ENCODE data around the gene DENND4B. TPM values are rescaled to one million over a fixed set of nuclear protein-coding genes. Genes with fewer than 3 reads are reported as not detected.
A peak's percentile ranks its signal among the peaks of the same experiment; 100 is the strongest.
"Not testable (repeated sequence)": the region's sequence is repeated elsewhere in the genome, so short reads cannot be mapped to it uniquely, and the experiment has no call there.

The DENND4B gene
- total RNA-seq, 4 donors from 2014 or later: 10.2 to 46.5 (median 32.3) TPM

DNA sequence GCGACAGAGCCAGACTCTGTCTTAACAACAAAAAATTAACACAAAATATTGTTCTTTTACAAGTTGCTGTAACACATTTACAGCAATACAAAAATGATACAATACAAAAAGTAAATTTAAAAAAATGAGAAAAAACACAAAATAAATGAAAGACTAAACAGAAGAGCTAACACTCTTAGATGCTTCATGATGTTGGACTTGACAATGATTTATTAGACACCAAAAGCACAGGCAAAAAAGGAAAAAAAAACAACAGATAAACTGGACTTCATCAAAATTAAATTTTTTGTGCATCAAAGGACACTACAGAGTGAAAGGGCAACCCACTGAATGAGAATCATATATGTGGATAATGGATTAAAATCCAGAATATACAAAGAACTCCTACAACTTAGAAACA, 40.1 kb downstream of the DENND4B start:
- 89% methylated on average over 1 of the region's 1 CpG; no CpG with 5 or more reads in 1 of the 2 donors for WGBS, 2 donors (ENCODE audit: low coverage in 1 of 2)
- peaks cover 0 to 31% (median 0%) of the 10 kb centered on the region in 3 donors for H3K4me1 ChIP-seq
- H3K27me3 ChIP-seq: no peaks in the 10 kb centered on the region
- no peak overlapping the region for H3K4me3 ChIP-seq
- H3K36me3 ChIP-seq: peaks cover 0 to 8% of the 10 kb centered on the region in 2 donors
- no peaks in the 10 kb centered on the region for H3K9me3 ChIP-seq
- ATAC-seq: no peak
- H3K27ac ChIP-seq: no peak overlapping the region
- TF ChIP-seq, protein P1, sequence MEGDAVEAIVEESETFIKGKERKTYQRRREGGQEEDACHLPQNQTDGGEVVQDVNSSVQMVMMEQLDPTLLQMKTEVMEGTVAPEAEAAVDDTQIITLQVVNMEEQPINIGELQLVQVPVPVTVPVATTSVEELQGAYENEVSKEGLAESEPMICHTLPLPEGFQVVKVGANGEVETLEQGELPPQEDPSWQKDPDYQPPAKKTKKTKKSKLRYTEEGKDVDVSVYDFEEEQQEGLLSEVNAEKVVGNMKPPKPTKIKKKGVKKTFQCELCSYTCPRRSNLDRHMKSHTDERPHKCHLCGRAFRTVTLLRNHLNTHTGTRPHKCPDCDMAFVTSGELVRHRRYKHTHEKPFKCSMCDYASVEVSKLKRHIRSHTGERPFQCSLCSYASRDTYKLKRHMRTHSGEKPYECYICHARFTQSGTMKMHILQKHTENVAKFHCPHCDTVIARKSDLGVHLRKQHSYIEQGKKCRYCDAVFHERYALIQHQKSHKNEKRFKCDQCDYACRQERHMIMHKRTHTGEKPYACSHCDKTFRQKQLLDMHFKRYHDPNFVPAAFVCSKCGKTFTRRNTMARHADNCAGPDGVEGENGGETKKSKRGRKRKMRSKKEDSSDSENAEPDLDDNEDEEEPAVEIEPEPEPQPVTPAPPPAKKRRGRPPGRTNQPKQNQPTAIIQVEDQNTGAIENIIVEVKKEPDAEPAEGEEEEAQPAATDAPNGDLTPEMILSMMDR (IDR thresholded peaks at IDR 0.05): no peak
- TF ChIP-seq POLR2AphosphoS5 (IDR thresholded peaks at IDR 0.05): no peak
- TF ChIP-seq EP300 (IDR thresholded peaks at IDR 0.05): no peak

DNA sequence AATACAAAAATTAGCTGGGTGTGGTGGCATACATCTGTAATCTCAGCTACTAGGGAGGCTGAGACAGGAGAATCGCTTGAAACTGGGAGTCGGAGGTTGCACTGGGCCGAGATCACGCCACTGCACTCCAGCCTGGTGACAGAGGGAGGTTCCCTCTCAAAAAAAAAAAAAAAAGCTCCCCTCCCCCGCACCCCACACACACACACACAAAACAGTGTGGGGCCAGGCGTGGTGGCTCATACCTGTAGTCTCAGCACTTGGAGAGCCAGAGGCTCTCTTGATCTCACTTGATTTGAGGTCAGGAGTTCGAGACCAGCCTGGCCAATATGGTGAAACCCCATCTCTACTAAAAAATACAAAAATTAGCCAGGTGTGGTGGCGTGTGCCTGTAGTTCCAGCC, 40.6 kb downstream of the DENND4B start:
- H3K4me1 ChIP-seq: peaks cover 0 to 31% (median 0%) of the 10 kb centered on the region in 3 donors
- not testable (repeated sequence) for H3K4me3 ChIP-seq, H3K27ac ChIP-seq, H3K27me3 ChIP-seq, H3K9me3 ChIP-seq, H3K36me3 ChIP-seq, ATAC-seq
- 93 to 94% methylated on average over 2 to 4 of the region's 8 CpGs for WGBS, 2 donors (ENCODE audit: low coverage in 1 of 2)

DNA sequence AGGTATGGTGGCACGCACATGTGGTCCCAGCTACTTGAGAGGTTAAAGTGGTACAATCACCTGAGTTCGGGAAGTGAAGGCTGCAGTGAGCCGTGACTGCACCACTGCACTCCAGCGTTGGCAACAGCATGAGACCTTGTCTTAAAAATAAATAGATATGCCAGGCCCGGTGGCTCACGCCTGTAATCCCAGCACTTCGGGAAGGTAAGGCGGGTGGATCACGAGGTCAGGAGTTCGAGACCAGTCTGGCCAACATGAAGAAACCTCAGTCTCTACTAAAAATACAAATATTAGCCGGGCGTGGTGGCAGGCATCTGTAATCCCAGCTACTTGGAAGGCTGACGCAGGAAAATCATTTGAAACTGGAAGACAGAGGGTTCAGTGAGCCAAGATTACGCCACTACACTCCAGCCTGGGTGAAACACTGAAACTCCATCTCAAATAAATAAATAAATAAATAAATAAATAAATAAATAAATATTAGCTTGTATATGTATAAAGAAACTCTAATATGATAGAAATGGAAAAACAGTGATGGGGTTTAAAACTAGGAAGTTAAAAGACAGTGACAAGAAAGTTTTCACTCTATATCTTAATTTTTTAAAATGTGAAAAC, 42.6 kb downstream of the DENND4B start:
- no peaks in the 10 kb centered on the region for H3K27me3 ChIP-seq
- TF ChIP-seq POLR2AphosphoS5 (IDR thresholded peaks at IDR 0.05) (no peak), EP300 (IDR thresholded peaks at IDR 0.05) (no peak), POLR2A (IDR thresholded peaks at IDR 0.05) (no peak)
- TF ChIP-seq, protein P1 (IDR thresholded peaks at IDR 0.05): no peak
- peak; percentile 63 for ATAC-seq
- 86 to 87% methylated on average over 11 to 13 of the region's 14 CpGs for WGBS, 2 donors (ENCODE audit: low coverage in 1 of 2)
- no peaks in the 10 kb centered on the region for H3K9me3 ChIP-seq
- H3K36me3 ChIP-seq: peaks cover 0 to 17% of the 10 kb centered on the region in 2 donors
- H3K4me1 ChIP-seq: peaks cover 0 to 26% (median 0%) of the 10 kb centered on the region in 3 donors
- H3K27ac ChIP-seq: peak overlapping the region in 1 of 4 donors; percentile 4
- no peak overlapping the region for H3K4me3 ChIP-seq

DNA sequence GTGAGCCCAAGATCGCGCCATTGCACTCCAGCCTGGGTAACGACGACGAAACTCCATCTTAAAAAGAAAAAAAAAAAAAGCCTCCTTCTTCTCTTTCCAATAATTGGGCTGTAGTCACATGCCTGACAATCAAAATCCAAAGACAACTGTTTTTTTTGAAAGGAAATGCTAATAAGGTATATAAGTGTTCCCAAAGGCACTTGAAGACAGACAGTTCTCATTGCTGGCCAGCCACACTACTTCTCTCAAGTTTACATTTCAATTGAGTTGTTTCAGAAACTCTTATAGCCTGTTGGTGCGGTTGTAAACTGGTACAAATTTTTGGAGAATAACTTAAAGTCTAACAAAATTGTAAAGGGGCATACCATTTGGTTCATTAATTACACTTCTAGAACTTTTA, 47.0 kb downstream of the DENND4B start:
- no peak for TF ChIP-seq POLR2A (IDR thresholded peaks at IDR 0.05)
- TF ChIP-seq EP300 (IDR thresholded peaks at IDR 0.05): no peak
- no peak for TF ChIP-seq POLR2AphosphoS5 (IDR thresholded peaks at IDR 0.05)
- TF ChIP-seq, protein P1 (IDR thresholded peaks at IDR 0.05): no peak
- Histone ChIP-seq H3K4me1 (peaks cover 0 to 11% (median 0%) of the 10 kb centered on the region in 3 donors), H3K27ac (no peak overlapping the region), H3K36me3 (peaks cover 0 to 14% of the 10 kb centered on the region in 2 donors), H3K9me3 (no peaks in the 10 kb centered on the region), H3K27me3 (no peaks in the 10 kb centered on the region), H3K4me3 (no peak overlapping the region)
- 94 to 100% methylated on average over 1 to 6 of the region's 6 CpGs for WGBS, 2 donors (ENCODE audit: low coverage in 1 of 2)
- ATAC-seq: no peak

DNA sequence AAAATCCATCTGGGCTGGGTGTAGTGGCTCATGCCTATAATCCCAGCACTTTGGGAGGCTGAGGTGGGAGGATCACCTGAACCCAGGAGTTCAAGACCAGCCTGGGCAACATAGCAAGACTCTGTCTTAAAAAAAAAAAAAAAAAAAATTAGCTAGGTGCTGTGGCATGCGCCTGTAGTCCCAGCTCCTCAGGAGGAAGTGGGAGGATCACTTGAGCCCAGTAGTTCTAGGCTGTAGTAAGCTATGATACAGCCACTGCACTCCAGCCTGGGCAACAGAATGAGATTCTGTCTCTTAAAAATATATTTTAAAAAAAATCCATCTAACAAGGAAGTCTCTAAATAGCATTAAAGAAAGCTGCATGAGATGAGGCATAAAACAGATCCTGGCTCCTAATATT, 50.7 kb downstream of the DENND4B start:
- not testable (repeated sequence) for H3K27me3 ChIP-seq, H3K9me3 ChIP-seq, H3K4me3 ChIP-seq, H3K4me1 ChIP-seq, H3K27ac ChIP-seq, ATAC-seq
- 67% methylated on average over 1 of the region's 1 CpG; no CpG with 5 or more reads in 1 of the 2 donors for WGBS, 2 donors (ENCODE audit: low coverage in 1 of 2)
- H3K36me3 ChIP-seq: peaks cover 0 to 35% of the 10 kb centered on the region in 2 donors

DNA sequence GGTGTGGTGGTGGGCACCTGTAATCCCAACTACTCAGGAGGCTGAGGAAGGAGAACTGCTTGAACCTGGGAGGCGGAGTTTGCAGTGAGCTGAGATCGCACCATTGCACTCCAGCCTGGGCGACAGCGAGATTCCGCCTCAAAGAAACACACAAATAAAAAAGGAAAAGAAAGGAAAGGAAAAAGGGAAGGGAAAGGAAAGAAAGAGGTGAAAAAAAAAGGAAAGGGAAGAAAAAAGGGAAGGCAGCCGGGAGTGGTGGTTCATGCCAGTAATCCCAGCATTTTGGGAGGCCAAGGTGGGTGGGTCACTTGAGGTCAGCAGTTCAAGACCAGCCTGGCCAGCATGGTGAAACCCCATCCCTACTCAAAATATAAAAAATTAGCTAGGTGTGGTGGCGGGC, 55.5 kb downstream of the DENND4B start:
- H3K27ac ChIP-seq, H3K27me3 ChIP-seq, H3K9me3 ChIP-seq, ATAC-seq, H3K4me3 ChIP-seq: not testable (repeated sequence)
- peaks cover 0 to 26% of the 10 kb centered on the region in 2 donors for H3K36me3 ChIP-seq
- peaks cover 0 to 38% (median 0%) of the 10 kb centered on the region in 3 donors for H3K4me1 ChIP-seq
- 94 to 95% methylated on average over 2 to 6 of the region's 7 CpGs for WGBS, 2 donors (ENCODE audit: low coverage in 1 of 2)
